SH-SY5Y (cell line): ENCODE results near the gene SLC44A1.

Experiments
- GATA2 ChIP-seq: IDR thresholded peaks from 2 replicates; pipeline ENCODE4 v1.6.1; 2011; ENCODE audit warnings: mild to moderate bottlenecking, low read depth, low read length
- GATA3 ChIP-seq: IDR thresholded peaks from 2 replicates; pipeline ENCODE4 v1.6.1; 2011; ENCODE audit warnings: low read depth, mild to moderate bottlenecking, low read length, moderate library complexity

- TF ChIP-seq GATA2 (no peak), GATA3 (no peak)
These were observed 2.3 kb downstream of the SLC44A1 start for GRCh38 chr9:105246656-105247173.
